Fibroblast of mammary gland (primary cell): ENCODE results near the gene ANKRD65.
"Not testable (repeated sequence)": the region's sequence is repeated elsewhere in the genome, so short reads cannot be mapped to it uniquely, and the experiment has no call there.

Source experiments
- DNase-seq: peaks from one replicate; pipeline ENCODE4 v3.0.0-alpha.2; 2010; ENCODE audit warnings: low read depth
- H3K4me3 ChIP-seq: 2 replicates; pipeline ENCODE4 v1.5.1; 2011; ENCODE audit warnings: low read depth, mild to moderate bottlenecking, low read length, moderate library complexity; ENCODE audit not compliant: control insufficient read depth
- CTCF ChIP-seq: conservative IDR thresholded peaks from 2 replicates; pipeline ENCODE4 v1.5.1; 2011; ENCODE audit warnings: low read depth, low read length, inconsistent platforms; ENCODE audit not compliant: control insufficient read depth, insufficient read depth

ANKRD65 gene

GRCh38 chr1:1415751-1416150, 5.3 kb downstream of the ANKRD65 start:
- TF ChIP-seq CTCF, result no peak

GRCh38 chr1:1412311-1412902, 8.7 kb downstream of the ANKRD65 start:
- not testable (repeated sequence) for DNase-seq, H3K4me3 ChIP-seq

More at GRCh38 chr1:1415751-1416150, 5.3 kb downstream of the ANKRD65 start:
- H3K4me3 ChIP-seq, result no peak overlapping the region
- no peak for DNase-seq

- DNase-seq, result no peak
- no peak overlapping the region for H3K4me3 ChIP-seq
- no peak for TF ChIP-seq CTCF
Observed at GRCh38 chr1:1411626-1412025, 9.4 kb downstream of the ANKRD65 start.

GRCh38 chr1:1410238-1410637, 10.8 kb downstream of the ANKRD65 start:
- DNase-seq, H3K4me3 ChIP-seq: not testable (repeated sequence)

GRCh38 chr1:1407636-1408318, 13.3 kb downstream of the ANKRD65 start:
- peak overlapping the region; percentile 79 for H3K4me3 ChIP-seq
- peak; percentile 39 for DNase-seq
- TF ChIP-seq CTCF, result no peak

GRCh38 chr1:1406821-1407635, 14.0 kb downstream of the ANKRD65 start, which contains the start of gene MRPL20:
Gene MRPL20, minus strand, starts transcription at chr1:1407293. Its CDS starts 76 bp downstream, at chr1:1407217.
- TF ChIP-seq CTCF, result no peak
- DNase-seq, result peak; percentile 88
- peak within 1 kb of the TSS; percentile 79 for H3K4me3 ChIP-seq

GRCh38 chr1:1406101-1406820, 14.8 kb downstream of the ANKRD65 start:
- no peak for TF ChIP-seq CTCF
- H3K4me3 ChIP-seq, result peak overlapping the region; percentile 79
- no peak for DNase-seq
